NCI-H226 (cell line): ENCODE measurements around the gene EXOC6B.
A peak's percentile ranks its signal among the peaks of the same experiment; 100 is the strongest.
"Not testable (repeated sequence)": the region's sequence is repeated elsewhere in the genome, so short reads cannot be mapped to it uniquely, and the experiment has no call there.

Experiments used
- DNase-seq: peaks from one replicate; pipeline ENCODE4 v3.0.0-alpha.2; 2015

The EXOC6B gene

DNA sequence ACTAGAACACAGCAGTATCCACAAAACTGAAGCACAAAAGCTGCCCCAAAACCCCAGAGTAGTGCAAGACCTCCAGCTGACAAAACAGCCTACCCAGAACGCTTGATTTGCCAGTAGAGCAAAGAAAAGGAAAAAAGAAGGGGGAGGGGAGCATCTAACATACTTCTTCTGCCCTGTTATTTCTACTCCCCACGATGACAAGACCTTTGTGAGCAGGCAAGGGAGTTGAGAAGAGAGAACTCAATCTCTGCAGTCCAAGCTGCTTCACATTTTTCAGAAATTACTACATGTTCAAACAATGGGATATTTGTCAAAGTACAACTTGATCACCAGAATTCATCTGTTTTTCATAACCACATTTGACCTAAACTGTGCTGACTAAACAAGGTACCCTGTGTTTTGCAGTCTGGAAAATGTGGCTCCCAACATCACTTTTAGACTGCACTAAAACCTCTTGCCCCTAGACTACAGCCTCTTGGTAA, 286.7 kb downstream of the EXOC6B start:
- peak; percentile 10 for DNase-seq

DNA sequence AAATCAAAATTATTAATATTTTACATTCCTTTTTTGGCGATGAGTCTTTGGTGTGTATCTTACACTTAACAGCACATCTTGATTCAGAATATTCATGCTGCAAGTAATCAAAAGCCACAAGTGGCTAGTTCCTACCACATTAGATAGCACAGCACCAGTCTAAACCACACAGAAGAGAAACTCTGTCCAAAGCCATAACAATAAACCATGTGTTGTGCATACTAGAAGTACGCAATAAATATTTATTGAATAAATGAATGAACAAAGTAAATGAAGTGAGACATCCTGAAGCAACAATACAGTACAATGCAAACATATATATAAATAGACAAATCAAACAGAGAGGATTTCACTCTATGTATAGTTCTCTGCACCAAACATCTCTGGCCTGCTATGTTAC, 287.3 kb downstream of the EXOC6B start:
- DNase-seq: no peak

DNA sequence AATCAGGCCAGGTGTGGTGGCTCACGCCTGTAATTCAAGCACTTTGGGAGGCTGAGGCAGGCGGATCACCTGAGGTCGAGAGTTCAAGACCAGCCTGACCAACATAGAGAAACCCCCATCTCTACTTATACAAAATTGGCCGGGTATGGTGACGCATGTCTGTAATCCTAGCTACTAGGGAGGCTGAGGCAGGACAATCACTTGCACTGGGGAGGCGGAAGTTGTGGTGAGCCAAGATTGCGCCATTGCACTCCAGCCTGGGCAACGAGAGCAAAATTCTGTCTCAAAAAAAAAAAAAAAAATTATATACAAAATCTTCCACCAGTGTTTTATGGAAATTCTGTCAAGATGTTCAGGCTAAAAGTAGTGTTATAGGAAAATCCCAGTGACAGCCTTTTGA, 290.2 kb downstream of the EXOC6B start:
- not testable (repeated sequence) for DNase-seq

DNA sequence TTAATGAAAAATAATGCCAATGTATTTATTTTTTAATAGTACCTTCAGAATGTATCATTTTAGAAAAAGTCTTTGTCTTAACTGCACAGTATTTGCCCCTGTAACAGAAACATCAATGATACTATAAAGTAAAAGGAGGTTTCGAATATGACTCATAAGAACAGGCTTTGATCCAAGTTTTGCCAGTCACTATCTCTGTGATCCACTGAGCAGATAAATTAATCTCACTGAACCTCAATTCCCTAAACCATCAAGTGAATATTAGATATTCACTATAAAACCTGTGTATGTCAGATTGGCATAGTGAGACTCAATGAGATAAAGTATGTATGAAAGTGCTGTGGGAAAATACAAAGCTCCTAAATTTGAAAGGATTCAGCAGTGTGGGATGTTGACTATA, 292.1 kb downstream of the EXOC6B start:
- DNase-seq: peak; percentile 60

DNA sequence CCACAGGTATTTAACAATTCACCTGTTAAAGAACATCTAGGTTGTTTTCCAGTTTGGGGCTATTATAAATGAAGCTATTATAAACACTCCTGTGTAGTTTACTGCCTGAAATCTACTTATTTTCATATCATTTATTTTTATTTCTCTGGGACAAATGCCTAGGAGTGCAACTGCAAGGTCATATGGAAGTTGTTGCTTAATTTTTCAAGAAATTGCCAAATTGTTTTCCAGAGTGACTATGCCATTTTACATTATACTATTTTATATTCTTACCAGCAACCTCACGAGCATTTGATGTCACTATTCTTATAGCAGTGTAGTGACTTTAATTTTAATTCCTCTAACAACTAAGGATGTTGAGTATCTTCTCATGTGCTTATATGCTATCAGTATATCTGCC, 298.4 kb downstream of the EXOC6B start:
- no peak for DNase-seq

DNA sequence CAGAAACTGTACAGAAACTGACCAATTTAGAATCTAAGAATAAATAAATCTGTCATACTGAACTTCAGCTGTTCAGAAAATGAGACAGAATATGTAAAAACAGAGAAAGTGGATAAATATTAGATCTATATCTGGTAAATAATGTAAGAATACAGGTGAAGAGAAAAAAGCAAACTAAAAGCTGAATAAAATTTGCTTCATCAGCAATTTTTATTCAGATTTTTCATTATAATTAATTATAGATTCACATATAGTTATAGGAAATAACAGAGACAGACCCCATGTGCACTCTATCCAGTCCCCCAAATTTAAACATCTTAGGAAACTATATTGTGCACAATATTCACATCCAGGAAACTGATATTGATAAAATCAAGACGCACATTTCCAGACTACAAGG, 299.2 kb downstream of the EXOC6B start:
- DNase-seq: no peak

DNA sequence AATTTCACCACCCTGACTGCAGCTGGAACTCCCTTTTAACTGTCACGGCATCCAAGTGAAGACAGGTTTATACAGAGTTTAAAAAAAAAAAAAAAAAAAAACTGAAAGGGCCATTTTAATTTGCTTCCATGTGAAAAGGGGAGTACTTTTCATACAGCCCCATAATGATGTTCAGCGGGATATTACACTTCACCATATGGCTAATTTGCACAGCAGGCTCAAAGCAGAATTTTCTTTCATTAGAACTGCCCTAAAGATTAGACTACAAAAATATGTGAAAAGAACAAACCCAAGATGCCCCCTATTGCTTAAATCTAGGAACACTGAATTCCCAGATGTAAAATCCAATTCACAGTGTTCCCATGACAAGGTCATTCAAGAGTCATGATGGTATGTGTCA, 301.8 kb downstream of the EXOC6B start:
- DNase-seq: no peak

DNA sequence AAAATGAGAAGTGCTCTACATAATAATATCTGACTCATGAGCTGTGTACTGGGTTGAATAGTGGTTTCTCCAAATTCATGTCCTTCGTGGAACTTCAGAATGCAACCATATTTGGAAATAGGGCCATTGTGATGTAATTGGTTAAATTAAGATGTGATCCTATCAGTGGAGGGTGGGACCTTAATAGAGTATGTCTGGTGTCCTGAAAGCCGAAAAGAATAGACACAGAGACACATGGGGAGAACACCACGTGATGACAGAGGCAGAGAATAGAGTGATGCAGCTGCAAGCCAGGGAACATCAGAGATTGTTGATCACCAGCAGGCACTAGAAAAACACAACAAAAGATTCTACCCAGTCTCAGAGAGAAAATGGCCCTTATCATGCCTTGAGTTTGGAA, 310.1 kb downstream of the EXOC6B start:
- DNase-seq: no peak

DNA sequence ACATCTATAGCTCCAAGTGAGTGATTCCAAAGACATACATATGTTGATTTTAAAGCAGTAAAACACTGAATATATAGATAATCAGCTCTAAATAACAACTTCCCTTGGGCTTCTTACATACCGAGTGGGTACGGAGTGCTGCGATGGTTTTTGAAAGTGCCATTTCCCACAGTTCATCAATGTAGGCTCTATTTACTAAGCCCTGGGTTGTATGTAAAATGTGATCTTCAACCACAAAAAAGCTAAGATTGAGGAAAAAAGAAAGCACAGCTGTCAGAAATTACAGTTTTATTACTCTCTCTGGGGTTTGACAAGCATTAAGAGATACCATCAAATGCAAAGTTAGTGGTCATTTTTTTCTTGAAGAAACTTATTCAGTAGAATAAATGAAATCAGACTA, 312.8 kb downstream of the EXOC6B start:
- DNase-seq: no peak

DNA sequence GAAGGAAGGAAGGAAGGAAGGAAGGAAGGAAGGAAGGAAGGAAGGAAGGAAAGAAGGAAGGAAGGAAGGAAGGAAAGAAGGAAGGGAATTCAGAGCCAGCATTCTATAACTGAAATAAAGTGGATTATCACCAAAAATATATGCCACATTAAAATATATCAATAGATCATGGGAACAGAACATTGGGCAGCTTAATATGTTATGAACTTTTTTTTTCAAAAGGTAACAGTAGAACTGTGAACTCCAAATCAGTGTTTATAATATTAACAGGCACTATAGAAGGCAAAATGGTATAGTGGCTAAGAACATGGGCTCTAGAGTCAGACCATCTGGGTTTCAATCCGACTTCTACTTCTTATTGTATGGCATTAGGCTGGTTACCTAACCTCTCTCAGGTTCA, 313.5 kb downstream of the EXOC6B start:
- DNase-seq: no peak

DNA sequence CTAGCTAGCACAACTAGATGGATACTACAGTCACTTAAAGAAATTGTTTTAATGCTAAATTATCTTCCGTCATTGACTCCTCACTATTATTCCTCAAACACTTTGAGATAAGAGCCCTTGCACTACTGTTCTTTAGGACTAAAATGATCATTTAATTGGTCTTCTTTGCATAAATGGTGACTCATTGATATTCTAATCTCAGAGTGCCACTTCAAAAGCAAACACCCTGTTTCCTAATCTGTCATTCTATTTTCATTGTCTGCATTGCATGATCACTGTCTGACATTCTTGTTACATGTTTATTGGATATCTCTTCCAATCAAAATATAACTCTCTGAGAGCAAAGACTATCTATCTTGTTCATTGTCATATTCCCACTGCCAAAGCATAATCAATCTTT, 313.9 kb downstream of the EXOC6B start:
- no peak for DNase-seq

DNA sequence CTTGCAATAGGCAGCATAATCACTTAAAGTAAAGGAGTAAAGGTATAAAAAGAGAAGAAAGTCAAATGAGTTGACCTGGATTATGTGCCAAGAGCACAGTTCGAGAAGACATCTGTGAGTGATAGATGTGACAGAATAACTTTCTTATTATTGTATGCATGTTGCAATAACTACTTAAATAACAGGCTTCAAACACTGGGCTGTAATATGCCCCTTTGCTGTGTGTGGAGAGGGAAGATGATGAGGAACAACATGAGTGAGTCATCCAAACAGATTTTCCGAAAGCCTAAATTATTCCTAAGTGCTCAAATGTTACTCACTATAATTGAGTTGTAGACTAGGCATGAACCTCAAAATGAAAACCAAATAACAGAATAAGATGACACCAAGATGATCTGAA, 328.1 kb downstream of the EXOC6B start:
- no peak for DNase-seq

DNA sequence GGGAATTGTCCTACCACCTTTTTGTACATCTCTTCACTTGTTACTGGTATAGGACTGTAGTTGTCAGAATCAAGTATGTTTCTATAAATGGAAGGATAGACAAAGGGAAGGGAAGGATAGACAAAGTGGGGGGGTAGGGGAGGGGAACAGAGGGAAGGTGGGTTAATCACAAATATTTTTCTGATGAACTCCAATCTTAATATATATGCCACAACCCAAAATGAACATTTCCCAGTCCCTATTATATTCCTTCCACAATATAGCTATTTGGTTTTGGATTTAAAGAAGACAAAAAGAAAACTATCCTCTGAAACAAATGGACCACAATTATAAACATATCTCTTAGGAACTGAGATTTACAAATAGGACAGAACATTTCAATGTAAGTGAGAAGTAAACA, 329.4 kb downstream of the EXOC6B start:
- no peak for DNase-seq

DNA sequence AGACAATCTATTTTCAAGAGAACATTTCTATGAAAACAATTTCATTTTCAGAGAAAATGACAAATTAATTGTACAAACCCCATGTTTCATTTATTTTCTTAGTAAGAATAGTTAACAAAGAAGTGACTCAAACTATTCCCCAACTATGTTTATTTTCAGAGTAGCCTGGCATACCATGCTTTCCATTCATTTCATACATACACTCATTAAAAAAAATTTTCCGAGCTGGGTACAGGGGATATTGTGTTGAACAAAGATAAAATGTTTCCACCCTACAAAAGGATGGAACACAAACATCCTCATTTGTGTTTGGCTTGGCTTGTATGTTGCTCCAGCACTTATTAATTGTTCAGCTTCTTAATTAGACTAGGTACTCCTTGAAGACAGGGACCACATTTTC, 331.4 kb downstream of the EXOC6B start:
- no peak for DNase-seq

DNA sequence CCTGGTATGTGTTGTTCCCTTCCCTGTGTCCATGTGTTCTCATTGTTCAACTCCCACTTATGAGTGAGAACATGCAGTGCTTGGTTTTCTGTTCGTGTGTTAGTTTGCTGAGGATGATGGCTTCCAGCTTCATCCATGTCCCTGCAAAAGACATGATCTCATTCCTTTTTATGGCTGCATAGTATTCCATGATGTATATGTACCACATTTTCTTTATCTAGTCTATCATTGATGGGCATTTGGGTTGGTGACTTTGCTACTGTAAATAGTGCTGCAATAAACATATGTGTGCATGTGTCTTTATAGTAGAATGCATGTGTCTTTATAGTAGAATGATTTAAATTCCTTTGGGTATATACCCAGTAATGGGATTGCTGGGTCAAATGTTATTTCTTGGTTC, 341.2 kb downstream of the EXOC6B start:
- not testable (repeated sequence) for DNase-seq

DNA sequence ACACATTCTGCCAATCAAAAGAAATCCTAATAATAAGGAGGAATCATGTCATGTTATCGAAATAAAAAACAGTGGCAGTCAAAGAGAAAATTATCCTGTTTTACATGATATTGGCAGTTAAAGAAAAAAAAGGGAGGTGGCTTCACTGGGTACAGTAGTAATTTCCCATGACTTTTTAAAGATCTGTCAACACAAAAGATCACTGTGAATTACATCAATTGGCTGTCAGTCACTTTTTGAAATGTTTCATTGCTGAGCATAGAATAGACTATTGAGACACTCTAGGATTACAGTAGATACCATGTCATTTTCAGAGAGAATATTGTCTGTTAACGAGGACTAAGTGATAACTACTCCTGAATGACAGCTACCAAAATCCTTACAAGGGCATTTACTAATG, 342.5 kb downstream of the EXOC6B start:
- no peak for DNase-seq

DNA sequence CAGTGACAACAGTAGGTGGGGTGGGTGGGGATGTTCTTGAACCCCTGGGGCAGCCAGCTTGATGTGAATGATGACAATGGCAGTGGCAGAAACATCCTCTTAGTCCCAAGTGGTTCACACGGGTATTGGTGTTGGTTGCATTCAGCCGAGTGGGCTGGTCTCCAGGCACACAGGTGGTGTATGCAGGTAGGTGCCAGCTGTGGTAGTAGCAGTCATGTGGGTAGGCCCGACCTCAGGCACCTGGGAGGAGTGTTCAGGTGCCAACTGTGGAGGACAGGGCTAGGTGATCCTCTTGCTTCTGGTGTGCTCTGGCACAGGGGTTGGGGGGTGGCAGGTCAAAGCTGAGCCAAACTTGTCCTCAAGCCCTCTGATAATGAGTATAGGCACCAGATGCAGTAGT, 350.6 kb downstream of the EXOC6B start:
- DNase-seq: no peak

DNA sequence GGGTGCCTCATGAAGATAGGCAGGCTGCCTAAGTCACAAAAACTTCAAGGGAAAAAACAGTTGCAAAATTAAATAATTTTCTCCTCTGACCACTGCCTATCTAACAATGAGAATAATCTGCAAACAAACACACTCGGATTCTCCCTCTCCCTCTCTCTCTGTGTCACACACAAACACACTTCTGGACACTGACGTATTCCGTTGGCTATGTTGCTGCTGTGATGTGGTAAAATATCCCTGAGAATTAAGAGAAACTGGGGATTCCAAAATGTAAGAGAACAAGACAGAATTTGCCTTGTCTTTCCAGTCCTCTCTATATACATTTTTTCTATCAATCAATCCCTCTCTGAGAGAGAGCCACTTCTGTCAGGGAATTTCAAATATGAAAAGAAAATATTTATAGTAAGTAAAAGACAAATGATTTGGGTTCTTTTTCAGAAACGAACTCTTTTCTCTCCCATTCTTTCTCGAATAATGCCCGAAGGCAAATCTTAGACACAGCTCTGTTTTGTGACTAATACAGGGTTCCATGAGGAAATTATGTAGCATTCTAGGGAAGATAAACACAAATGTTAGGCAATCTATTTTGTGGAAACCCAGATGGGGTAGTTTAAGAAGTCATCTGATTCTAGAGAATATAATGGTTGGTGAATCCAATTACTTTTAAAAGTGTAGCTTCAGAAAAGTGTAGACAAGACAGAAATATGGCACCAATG, 367.9 kb downstream of the EXOC6B start:
- DNase-seq: peak; percentile 35

DNA sequence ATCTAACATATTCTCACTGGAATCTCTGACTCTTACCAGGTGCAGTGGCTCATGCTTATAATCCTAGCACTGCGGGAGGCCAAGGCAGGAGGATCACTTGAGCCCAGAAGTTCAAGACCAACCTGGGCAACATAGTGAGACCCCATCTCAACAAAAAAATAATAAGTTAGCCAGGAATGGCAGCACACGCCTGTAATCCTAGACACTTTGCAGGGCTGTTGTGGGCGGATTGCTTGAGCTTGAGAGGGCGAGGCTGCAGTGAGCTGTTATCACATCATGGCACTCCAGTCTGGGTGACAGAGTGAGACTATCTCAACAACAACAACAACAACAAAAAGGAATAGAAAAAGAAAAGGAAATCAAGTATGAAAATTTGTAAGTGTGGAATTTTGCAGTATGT, 371.6 kb downstream of the EXOC6B start:
- DNase-seq: no peak

DNA sequence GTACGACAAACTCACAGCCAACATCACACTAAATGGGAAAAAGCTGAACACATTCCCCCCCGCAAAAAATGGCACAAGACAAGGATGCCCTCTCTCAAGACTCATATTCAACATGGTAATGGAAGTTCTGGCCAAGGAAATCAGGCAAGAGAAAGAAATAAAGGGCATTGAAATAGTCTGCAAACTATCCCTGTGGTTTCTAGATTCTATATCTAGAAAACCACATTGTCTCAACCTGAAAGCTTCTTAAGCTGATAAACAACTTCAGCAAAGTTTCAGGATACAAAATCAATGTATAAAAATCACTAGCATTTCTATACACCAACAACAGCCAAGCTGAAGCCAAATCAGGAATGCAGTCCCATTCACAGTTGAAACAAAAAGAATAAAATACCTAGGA, 383.6 kb downstream of the EXOC6B start:
- DNase-seq: no peak

DNA sequence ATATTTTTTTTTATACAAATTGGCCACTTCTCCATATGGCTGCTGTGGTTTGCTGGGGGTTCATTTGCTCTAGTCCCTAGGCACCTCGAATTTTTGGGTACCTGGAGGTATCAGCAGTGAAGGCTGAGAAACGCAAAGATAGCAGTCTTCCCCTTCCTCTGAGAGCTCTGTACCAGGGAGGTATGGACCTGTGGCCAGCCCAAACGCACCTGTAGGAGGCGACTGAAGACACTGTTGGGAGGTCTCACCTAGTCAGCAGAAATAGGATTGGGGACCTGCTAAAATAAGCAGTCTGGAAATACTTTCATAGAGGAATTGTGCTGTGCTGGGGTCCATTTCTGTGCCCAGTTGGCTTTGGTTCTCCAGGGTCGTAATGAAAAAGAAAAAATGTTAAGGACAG, 385.9 kb downstream of the EXOC6B start:
- no peak for DNase-seq

DNA sequence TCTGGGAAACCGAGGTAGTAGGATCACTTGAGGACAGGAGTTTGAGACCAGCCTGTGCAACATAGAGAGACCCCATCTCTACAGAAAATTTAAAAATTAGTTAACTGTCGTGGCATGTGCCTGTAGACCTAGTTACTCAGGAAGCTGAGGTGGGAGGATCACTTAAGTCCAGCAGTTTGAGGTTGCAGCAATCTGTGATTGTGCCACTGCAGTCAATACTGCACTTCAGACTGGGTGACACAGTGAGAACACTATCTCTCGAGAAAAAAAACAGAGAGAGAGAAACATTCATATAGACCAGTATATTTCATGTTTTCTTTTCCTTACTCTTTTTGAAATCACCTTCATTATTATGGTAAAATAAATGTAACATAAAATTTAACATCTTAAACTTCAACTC, 387.5 kb downstream of the EXOC6B start:
- no peak for DNase-seq

DNA sequence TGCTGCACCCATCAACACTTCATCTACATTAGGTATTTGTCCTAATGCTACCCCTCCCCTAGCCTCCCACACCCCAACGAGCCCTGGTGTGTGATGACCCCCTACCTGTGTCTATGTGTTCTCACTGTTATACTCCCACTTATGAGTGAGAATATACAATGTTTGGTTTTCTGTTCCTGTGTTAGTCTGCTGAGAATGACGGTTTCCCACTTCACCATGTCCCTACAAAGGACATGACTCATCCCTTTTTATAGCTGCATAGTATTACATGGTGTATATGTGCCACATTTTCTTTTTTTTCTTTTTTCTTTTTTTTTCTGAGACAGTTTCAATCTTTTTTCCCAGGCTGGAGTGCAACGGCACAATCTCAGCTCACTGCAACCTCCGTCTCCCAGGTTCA, 394.1 kb downstream of the EXOC6B start:
- DNase-seq: no peak

DNA sequence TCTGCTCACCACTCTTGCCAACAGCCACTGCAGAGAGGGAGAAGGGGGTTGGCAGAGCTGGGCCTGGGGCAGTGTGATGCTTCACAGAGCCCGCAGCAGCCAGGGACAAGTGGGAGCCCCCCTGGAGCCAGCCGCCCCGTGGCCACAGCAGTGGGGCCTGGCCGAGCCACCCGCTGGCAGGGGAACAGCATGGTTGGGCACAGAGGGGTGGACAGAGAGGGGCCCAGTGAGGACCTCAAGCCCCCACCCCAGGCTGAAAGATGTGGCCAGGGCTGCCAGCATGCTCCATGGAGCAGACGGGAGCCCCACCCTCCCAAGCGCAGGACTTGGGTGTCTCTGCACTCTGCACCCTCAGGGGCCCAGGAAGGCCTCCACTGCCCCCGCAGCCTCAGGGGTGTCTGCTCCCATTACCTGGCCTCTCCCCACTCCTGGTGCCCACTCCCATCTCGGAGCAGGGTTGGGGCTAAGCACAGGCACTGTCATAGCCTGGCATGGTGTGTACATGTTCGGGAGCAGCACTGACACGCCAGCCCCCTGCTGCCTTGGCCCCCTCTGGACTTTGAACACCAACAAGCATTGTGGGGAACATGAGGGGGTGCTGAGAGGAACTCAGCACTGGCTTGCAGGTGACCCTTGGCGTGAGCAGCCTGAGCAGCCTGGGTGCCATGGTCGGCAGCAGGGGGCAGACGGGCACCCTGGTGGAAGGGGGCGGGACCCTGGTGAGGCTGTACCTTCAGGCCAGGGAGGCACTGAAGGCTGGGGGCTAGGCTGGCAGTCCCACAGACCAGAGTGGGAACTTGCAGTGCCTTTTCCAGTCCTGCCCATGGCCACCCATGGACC, 398.6 kb downstream of the EXOC6B start:
- DNase-seq: no peak

DNA sequence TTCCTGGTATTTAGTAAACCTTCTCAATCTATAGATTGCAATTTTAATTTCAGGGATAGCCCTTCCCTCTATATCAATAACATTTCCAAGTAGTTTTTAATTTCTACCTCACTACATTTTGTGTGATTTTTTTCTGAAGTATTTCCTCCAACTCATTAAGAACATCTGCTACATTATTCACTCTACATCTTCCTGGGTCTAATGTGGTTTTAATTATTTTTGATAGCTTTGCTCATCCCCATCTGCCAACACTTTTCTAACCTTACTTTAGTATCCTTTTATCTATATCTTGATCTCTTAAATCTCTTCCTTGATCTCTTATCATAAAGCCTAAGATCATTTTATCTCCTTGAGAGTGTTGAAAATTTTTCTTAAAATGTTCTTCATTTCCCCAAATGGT, 399.8 kb downstream of the EXOC6B start:
- no peak for DNase-seq
